HG03064 (cell line): ENCODE data around the gene HTR5A.

Experiments
- ATAC-seq: cut with Tn5 transposase; IDR thresholded peaks from one replicate; pipeline ENCODE4 v1.9.1; 2021; ENCODE audit warnings: low read depth; ENCODE audit not compliant: unreplicated experiment

HTR5A gene

DNA sequence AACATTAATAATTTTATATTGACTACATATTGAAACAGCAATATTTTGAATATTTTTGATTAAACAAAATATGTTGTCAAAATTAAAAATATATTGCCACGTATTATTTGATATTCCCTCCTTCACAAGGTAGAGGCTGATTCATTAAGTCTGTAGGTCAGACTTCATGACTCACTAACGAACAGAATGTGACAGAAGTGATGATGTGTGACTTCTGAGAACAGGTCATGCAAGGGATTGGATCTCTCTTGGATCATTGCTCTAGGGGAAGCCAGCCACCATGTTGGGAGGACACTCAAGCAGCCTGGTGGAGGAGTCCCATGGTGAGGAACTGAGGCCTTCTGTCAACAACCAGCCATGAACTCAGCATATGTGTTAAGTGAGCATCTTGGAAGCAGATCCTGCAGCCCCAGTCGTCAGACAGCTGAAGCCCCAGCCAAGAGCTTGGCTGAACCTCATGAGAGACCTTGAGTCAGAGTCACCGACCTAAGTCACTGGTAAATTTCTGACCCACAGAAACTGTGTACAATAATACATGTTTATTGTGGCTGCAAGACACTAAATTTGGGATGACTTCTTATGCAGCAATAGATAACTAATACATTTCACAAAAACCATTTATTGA is 66.6 kb downstream of the HTR5A start:
- no peak for ATAC-seq
